Smooth muscle cell (in vitro differentiated cells): ENCODE results near the gene PDZK1IP1. TPM values are rescaled to one million over a fixed set of nuclear protein-coding genes. Genes with fewer than 3 reads are reported as not detected.

ENCODE experiments used
- DNase-seq: peaks from one replicate; lab custom pipeline; 2025; ENCODE audit not compliant: unreplicated experiment; lab: John Stamatoyannopoulos, UW
- H2AFZ ChIP-seq: fragments of 200-600 bp; sonication (generic); 2 replicates; pipeline ENCODE4 v1.6.0; 2016; ENCODE audit warnings: antibody characterized with exemption, low read depth, mild to moderate bottlenecking
- H3F3A ChIP-seq: fragments of 200-600 bp; sonication (generic); 2 replicates; pipeline ENCODE4 v1.6.0; 2017; ENCODE audit warnings: antibody characterized with exemption, low read depth
- H3K27ac ChIP-seq: fragments of 200-600 bp; sonication (generic); 2 replicates; pipeline ENCODE4 v1.5.1; 2016; ENCODE audit warnings: low read depth, mild to moderate bottlenecking
- H3K27me3 ChIP-seq: fragments of 200-600 bp; sonication (generic); 2 replicates; pipeline ENCODE4 v1.6.1; 2016; ENCODE audit warnings: low read depth, mild to moderate bottlenecking
- H3K36me3 ChIP-seq: fragments of 200-600 bp; sonication (generic); 2 replicates; pipeline ENCODE4 v1.5.1; 2016; ENCODE audit warnings: low read depth
- H3K4me1 ChIP-seq: fragments of 200-600 bp; sonication (generic); 2 replicates; pipeline ENCODE4 v1.5.1; 2016; ENCODE audit warnings: low read depth
- H3K4me2 ChIP-seq: fragments of 200-600 bp; sonication (generic); 2 replicates; pipeline ENCODE4 v1.6.0; 2016; ENCODE audit warnings: mild to moderate bottlenecking
- H3K4me3 ChIP-seq: fragments of 200-600 bp; sonication (generic); 2 replicates; pipeline ENCODE4 v1.5.1; 2016; ENCODE audit warnings: mild to moderate bottlenecking
- H3K79me2 ChIP-seq: fragments of 200-600 bp; sonication (generic); 2 replicates; pipeline ENCODE4 v1.6.0; 2016; ENCODE audit warnings: low read depth, mild to moderate bottlenecking
- H3K9ac ChIP-seq: fragments of 200-600 bp; sonication (generic); 2 replicates; pipeline ENCODE4 v1.6.0; 2016; ENCODE audit warnings: low read depth
- H3K9me3 ChIP-seq: fragments of 200-600 bp; sonication (generic); replicated peaks from 2 replicates; pipeline ENCODE4 v1.5.1; 2016; ENCODE audit warnings: low read depth
- H4K20me1 ChIP-seq: fragments of 200-600 bp; sonication (generic); 2 replicates; pipeline ENCODE4 v1.6.0; 2016; ENCODE audit warnings: low read depth
- WGBS: methylation state at CpG from one replicate; pipeline ENCODE4 v1.1.7; 2016; ENCODE audit warnings: low lambda C conversion rate; 5-methylcytosine and 5-hydroxymethylcytosine counted together
- polyA plus RNA-seq: library from polyadenylated mRNA; unstranded; fragments of >200 nt; fragmentation: Nextera tagmentation; extraction: Ambion mirVana; gene quantifications from 2 replicates; pipeline ENCODE4 v1.2.1, GENCODE V29; 2016
- total RNA-seq: library from RNA; depleted of rRNA; stranded (reverse); fragments of >200 nt; gene quantifications from 2 replicates; pipeline ENCODE4 v1.2.3, GENCODE V29; 2014
- TF ChIP-seq, protein P1 (sequence below): fragments of 200-600 bp; sonication (generic); IDR thresholded peaks from 2 replicates; pipeline ENCODE4 v1.5.1; 2017; ENCODE audit warnings: borderline replicate concordance, mild to moderate bottlenecking, antibody characterized with exemption; ENCODE audit not compliant: insufficient read depth, poor library complexity, severe bottlenecking

PDZK1IP1 gene
- total and polyA plus RNA-seq, 2 experiments from 2014 or later = not detected

- TF ChIP-seq, protein P1, sequence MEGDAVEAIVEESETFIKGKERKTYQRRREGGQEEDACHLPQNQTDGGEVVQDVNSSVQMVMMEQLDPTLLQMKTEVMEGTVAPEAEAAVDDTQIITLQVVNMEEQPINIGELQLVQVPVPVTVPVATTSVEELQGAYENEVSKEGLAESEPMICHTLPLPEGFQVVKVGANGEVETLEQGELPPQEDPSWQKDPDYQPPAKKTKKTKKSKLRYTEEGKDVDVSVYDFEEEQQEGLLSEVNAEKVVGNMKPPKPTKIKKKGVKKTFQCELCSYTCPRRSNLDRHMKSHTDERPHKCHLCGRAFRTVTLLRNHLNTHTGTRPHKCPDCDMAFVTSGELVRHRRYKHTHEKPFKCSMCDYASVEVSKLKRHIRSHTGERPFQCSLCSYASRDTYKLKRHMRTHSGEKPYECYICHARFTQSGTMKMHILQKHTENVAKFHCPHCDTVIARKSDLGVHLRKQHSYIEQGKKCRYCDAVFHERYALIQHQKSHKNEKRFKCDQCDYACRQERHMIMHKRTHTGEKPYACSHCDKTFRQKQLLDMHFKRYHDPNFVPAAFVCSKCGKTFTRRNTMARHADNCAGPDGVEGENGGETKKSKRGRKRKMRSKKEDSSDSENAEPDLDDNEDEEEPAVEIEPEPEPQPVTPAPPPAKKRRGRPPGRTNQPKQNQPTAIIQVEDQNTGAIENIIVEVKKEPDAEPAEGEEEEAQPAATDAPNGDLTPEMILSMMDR = no peak
- 39% methylated on average over 4 of the region's 4 CpGs for WGBS
- no peak overlapping the region for H3K9ac ChIP-seq
Measured at GRCh38 chr1:47226839-47227215, 37.0 kb upstream of the PDZK1IP1 start.

DNA sequence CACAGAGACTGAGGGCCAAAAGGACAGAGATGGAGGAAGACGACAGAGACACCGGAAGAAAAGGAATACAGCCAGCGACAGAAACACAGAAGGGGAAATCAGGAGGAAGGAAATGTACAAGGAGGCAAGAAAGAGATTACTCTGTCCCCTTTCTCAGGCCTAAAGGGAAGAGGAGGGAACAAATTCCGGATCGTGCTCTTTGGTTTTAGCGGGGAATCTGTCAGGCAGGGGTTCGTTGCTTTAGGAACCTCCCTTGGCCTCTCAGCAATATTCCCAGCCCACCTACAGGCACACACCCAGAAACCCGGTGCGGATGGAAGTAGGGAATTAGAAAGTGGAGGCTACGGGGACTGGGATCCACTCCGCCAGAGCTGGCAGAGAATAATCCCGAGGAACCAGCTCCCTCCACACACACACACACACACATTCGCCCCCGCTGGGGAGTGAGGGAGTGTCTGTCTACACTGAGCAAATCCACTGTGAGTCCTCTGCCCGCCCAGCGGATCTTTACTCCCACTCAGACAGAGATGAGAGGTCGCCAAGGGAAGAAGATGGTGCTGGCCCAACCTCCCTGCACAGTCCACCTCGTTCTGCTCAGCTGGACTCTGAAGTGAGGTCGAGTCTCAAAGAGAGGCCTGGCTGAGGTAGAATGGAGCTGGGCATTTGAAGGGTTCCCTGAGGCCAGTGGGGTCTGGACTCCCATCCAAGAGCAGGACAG is 36.4 kb upstream of the PDZK1IP1 start:
- Histone ChIP-seq H3K9me3 (no peaks in the 10 kb centered on the region), H3K27ac (no peak overlapping the region), H3K36me3 (no peaks in the 10 kb centered on the region), H3K4me1 (peaks cover 12% of the 10 kb centered on the region), H3F3A (no peaks in the 10 kb centered on the region), H3K79me2 (no peaks in the 10 kb centered on the region), H3K27me3 (peaks cover 100% of the 10 kb centered on the region), H3K4me2 (peak overlapping the region; percentile 78), H3K9ac (no peak overlapping the region), H2AFZ (no peak overlapping the region), H4K20me1 (no peaks in the 10 kb centered on the region), H3K4me3 (no peak overlapping the region)
- TF ChIP-seq, protein P1 = no peak
- no peak for DNase-seq
- 8% methylated on average over 19 of the region's 19 CpGs for whole genome bisulfite sequencing

More at GRCh38 chr1:47226839-47227215, 37.0 kb upstream of the PDZK1IP1 start:
- no peak overlapping the region for H2AFZ ChIP-seq
- H3K4me2 ChIP-seq = no peak overlapping the region
- H3K79me2 ChIP-seq = no peaks in the 10 kb centered on the region
- H3K9me3 ChIP-seq = no peaks in the 10 kb centered on the region
- H3K27ac ChIP-seq = no peak overlapping the region
- no peaks in the 10 kb centered on the region for H3K36me3 ChIP-seq
- peaks cover 100% of the 10 kb centered on the region for H3K27me3 ChIP-seq
- peaks cover 17% of the 10 kb centered on the region for H3K4me1 ChIP-seq
- no peak for DNase-seq
- no peaks in the 10 kb centered on the region for H3F3A ChIP-seq
- no peak overlapping the region for H3K4me3 ChIP-seq
- peaks cover 4% of the 10 kb centered on the region for H4K20me1 ChIP-seq

DNA sequence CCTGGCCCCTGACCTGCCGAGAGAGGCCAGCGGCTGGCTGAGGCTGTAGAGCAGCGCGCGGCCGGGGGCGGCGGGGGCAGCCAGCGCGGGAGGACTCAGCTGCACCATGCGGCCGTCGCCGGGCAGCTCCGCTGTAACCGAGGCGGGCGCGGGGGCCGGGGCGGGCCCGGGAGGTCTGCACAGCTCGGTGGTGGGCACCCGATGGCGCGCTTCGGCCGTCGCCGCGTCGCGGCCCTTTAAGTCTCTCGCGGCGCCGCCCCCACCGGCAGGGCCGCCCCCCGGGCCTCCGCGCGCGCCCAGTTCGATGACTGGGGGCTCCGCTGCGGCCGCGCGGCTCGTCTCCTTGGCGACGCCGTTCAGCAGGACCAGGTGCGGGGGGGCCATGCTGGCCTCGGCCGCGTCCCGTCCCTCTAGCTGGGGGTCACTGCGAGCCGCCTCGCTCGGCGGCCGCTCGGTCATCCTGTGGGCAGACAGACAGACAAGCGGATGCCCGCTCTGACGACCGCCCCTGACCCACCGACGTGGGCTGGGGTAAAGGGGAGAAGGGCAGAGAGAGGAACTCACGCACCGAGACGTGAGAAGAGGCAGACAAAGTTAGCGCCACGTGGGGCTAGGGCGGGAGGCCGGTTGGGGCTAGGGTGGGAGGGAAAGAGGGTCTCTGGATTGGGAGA is 35.7 kb upstream of the PDZK1IP1 start:
- peak overlapping the region; percentile 35 for H3K4me3 ChIP-seq
- peaks cover 100% of the 10 kb centered on the region for H3K27me3 ChIP-seq
- no peaks in the 10 kb centered on the region for H3K79me2 ChIP-seq
- WGBS = 2% methylated on average over 55 of the region's 79 CpGs
- no peaks in the 10 kb centered on the region for H3K9me3 ChIP-seq
- H2AFZ ChIP-seq = no peak overlapping the region
- DNase-seq = no peak
- TF ChIP-seq, protein P1 = no peak
- no peak overlapping the region for H3K27ac ChIP-seq
- no peak overlapping the region for H3K9ac ChIP-seq
- H3K36me3 ChIP-seq = no peaks in the 10 kb centered on the region
- H4K20me1 ChIP-seq = no peaks in the 10 kb centered on the region
- no peaks in the 10 kb centered on the region for H3F3A ChIP-seq
- H3K4me2 ChIP-seq = peak overlapping the region; percentile 78
- peaks cover 5% of the 10 kb centered on the region for H3K4me1 ChIP-seq
